Kidney (tissue), 14 donors: ENCODE results near the gene XCL2. TPM values are rescaled to one million over a fixed set of nuclear protein-coding genes. Genes with fewer than 3 reads are reported as not detected.
A peak's percentile ranks its signal among the peaks of the same experiment; 100 is the strongest.

Source experiments
- DNase-seq, 5 donors: peaks; one replicate each; pipeline ENCODE4 v3.0.0-alpha.2; 2013 to 2020
- FAIRE-seq: peaks from 2 replicates; lab custom pipeline; 2012; peaks lifted over from hg19 to GRCh38; lab: Jason Lieb, UNC
- H3K27ac ChIP-seq, 2 donors: one replicate each; pipeline ENCODE4 v1.7.0; 2013; ENCODE audit warnings: low read depth in 2 of 2, low read length in 2 of 2, inconsistent platforms in 1 of 2
- H3K27me3 ChIP-seq: one replicate; pipeline ENCODE4 v1.7.1; 2013; ENCODE audit warnings: low read length, inconsistent platforms; ENCODE audit not compliant: control insufficient read depth, insufficient read depth
- H3K36me3 ChIP-seq, 3 donors: one replicate each; pipeline versions ENCODE4 v1.7.0 to v1.7.1; 2013; ENCODE audit warnings: low read length in 3 of 3, control low read depth in 1 of 3, inconsistent platforms in 1 of 3; ENCODE audit not compliant: insufficient read depth in 3 of 3, control insufficient read depth in 2 of 3
- H3K4me1 ChIP-seq, 3 donors: one replicate each; pipeline versions ENCODE4 v1.7.0 to v1.7.1; 2013; ENCODE audit warnings: low read length in 3 of 3, inconsistent platforms in 1 of 3, low read depth in 1 of 3; ENCODE audit not compliant: control insufficient read depth in 2 of 3, insufficient read depth in 2 of 3
- H3K4me3 ChIP-seq, 3 donors: one replicate each; pipeline versions ENCODE4 v1.7.0 to v1.8.1; 2013; ENCODE audit warnings: low read length in 3 of 3, control low read depth in 1 of 3, inconsistent platforms in 1 of 3
- H3K9ac ChIP-seq, 3 donors: one replicate each; pipeline versions ENCODE4 v1.7.0 to v1.7.1; 2013; ENCODE audit warnings: low read length in 3 of 3, control low read depth in 1 of 3, inconsistent platforms in 1 of 3
- H3K9me3 ChIP-seq, 3 donors: one replicate each; pipeline versions ENCODE4 v1.7.0 to v1.7.1; 2013; ENCODE audit warnings: low read length in 3 of 3, control low read depth in 1 of 3, inconsistent platforms in 1 of 3; ENCODE audit not compliant: control insufficient read depth in 2 of 3, insufficient read depth in 1 of 3
- CTCF ChIP-seq: IDR thresholded peaks from 3 replicates; pipeline ENCODE4 v1.5.1; 2012; ENCODE audit warnings: mild to moderate bottlenecking, moderate library complexity, borderline replicate concordance; ENCODE audit not compliant: insufficient read depth; ENCODE audit errors: extremely low read depth
- intact Hi-C: fragments of 100-400 bp; cut with DNase I; formaldehyde crosslinking; loops from one replicate; pipeline ENCODE4 v1.11.1; 2022
- polyA plus RNA-seq: library from polyadenylated mRNA; stranded (reverse); fragments of 350-450 nt; fragmentation: Illumina TruSeq; extraction: RNeasy Lipid Tissue Mini Kit (QIAGEN cat#74804); gene quantifications from one replicate; pipeline ENCODE4 v1.2.3, GENCODE V29; 2014; ENCODE audit warnings: low read depth, low replicate concordance; ENCODE audit not compliant: insufficient read depth
- total RNA-seq: library from RNA; stranded (reverse); fragmentation: NEBNext Ultra II Directional; extraction: Animal tissue kit (Norgen Biotek cat#: 25700); gene quantifications from one replicate; pipeline ENCODE4 v1.2.1, GENCODE V29; 2021
- donor health status: control.
- donor health status: control.
- donor health status: control.
- donor health status: control.
- donor health status: control.
- donor health status: DM: yes; HTN: yes; CAD: no.
- donor health status: Normal renal cell carcinoma (clear cell type).

XCL2 gene
- total and polyA plus RNA-seq, 2 donors from 2014 or later = 1.6 TPM; not detected in 1

GRCh38 chr1:168498159-168498631 is 45.6 kb downstream of the XCL2 start:
- Histone ChIP-seq H3K36me3 (no peaks in the 10 kb centered on the region), H3K4me1 (no peaks in the 10 kb centered on the region), H3K4me3 (no peak overlapping the region), H3K9ac (no peak overlapping the region), H3K9me3 (no peaks in the 10 kb centered on the region), H3K27me3 (no peaks in the 10 kb centered on the region), H3K27ac (no peak overlapping the region)
- FAIRE-seq (no peak), DNase-seq (peak in 2 of 5 donors; percentile 62 to 84)
- intact Hi-C loops = no loop called here
- no peak for TF ChIP-seq CTCF

DNA sequence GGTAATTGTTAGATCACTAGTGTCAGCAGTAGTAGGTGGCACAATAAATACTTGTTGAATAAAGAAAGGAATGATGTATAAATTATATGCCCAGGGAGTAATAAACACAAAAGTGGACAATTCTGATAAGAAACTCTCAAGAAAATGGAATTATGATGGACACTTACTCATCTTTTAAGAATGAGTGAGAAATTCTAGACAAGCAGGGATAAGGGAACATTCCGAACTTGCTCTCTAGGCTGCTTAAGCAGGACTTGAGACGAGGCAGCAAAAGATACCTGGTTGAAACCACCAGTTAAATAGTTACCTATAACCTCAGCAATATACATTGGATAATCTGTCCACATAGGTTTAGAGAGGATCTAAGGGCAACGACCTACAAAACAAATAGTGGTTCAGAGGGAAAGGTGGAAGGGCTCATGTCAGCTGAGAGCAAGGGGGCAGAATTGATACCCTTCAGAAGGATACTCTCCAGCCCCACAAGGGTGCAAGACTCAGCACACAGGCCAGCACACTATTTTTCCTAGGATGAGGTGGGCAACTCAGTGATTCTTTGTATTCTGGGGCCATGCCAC is 46.3 kb downstream of the XCL2 start:
- intact Hi-C loops = no loop called here
- no peak for TF ChIP-seq CTCF

GRCh38 chr1:168491527-168492164 is 52.2 kb downstream of the XCL2 start:
- TF ChIP-seq CTCF = no peak
- no peaks in the 10 kb centered on the region for H3K4me1 ChIP-seq
- no peaks in the 10 kb centered on the region for H3K36me3 ChIP-seq
- FAIRE-seq (no peak), DNase-seq (no peak)
- no peak overlapping the region for H3K9ac ChIP-seq
- no peaks in the 10 kb centered on the region for H3K9me3 ChIP-seq
- intact Hi-C loops = no loop called here
- no peak overlapping the region for H3K4me3 ChIP-seq
- H3K27ac ChIP-seq = no peak overlapping the region
- H3K27me3 ChIP-seq = no peaks in the 10 kb centered on the region

More for the DNA sequence above, 46.3 kb downstream of the XCL2 start:
- Histone ChIP-seq H3K36me3 (no peaks in the 10 kb centered on the region), H3K9me3 (no peaks in the 10 kb centered on the region), H3K4me1 (no peaks in the 10 kb centered on the region), H3K27ac (no peak overlapping the region), H3K27me3 (no peaks in the 10 kb centered on the region), H3K4me3 (no peak overlapping the region), H3K9ac (no peak overlapping the region)
- FAIRE-seq = no peak
- DNase-seq = no peak

Other genes with a start within 250 kb of the XCL2 start
- not detected for gene XCL1, start 32.6 kb upstream of the XCL2 start, total RNA-seq
- gene XCL1, start 32.6 kb upstream of the XCL2 start, polyA plus RNA-seq = not detected
- gene DPT, start 185.2 kb upstream of the XCL2 start, total RNA-seq = 2.6 TPM
- 4.8 TPM for gene DPT, start 185.2 kb upstream of the XCL2 start, polyA plus RNA-seq